Measurements from ENCODE around the gene TNFRSF8. TPM values are rescaled to one million over a fixed set of nuclear protein-coding genes. Genes with fewer than 3 reads are reported as not detected.
"Not testable (repeated sequence)": the region's sequence is repeated elsewhere in the genome, so short reads cannot be mapped to it uniquely, and the experiment has no call there.

The TNFRSF8 gene
- total RNA-seq, 1 donor from 2014 or later, result 0.52 TPM

GRCh38 chr1:12098786-12099185 lies 35.7 kb downstream of the TNFRSF8 start:
- no peaks in the 10 kb centered on the region for H3K27me3 ChIP-seq (ENCODE audit: control insufficient read depth in 3 of 3, insufficient read depth in 3 of 3, low read length in 3 of 3)
- no peaks in the 10 kb centered on the region for H3K4me1 ChIP-seq (ENCODE audit: control insufficient read depth in 3 of 3, insufficient read depth in 3 of 3, low read length in 3 of 3)
- H3K9me3 ChIP-seq (ENCODE audit: control insufficient read depth in 3 of 3, low read length in 3 of 3), result peaks cover 0 to 7% (median 0%) of the 10 kb centered on the region in 3 donors
- H3K36me3 ChIP-seq (ENCODE audit: control insufficient read depth in 3 of 3, insufficient read depth in 3 of 3, low read length in 3 of 3), result no peaks in the 10 kb centered on the region
- H3K9ac ChIP-seq (ENCODE audit: low read depth in 1 of 3, low read length in 3 of 3), result no peak overlapping the region
- H3K27ac ChIP-seq (ENCODE audit: low read depth, low read length), result no peak overlapping the region
- H3K4me3 ChIP-seq (ENCODE audit: low read length in 3 of 3), result no peak overlapping the region

GRCh38 chr1:12099610-12100009 lies 36.5 kb downstream of the TNFRSF8 start:
- Histone ChIP-seq H3K4me1 (ENCODE audit: control insufficient read depth in 3 of 3, insufficient read depth in 3 of 3, low read length in 3 of 3) (no peaks in the 10 kb centered on the region), H3K9me3 (ENCODE audit: control insufficient read depth in 3 of 3, low read length in 3 of 3) (peaks cover 0 to 7% (median 0%) of the 10 kb centered on the region in 3 donors), H3K27ac (ENCODE audit: low read depth, low read length) (no peak overlapping the region), H3K27me3 (ENCODE audit: control insufficient read depth in 3 of 3, insufficient read depth in 3 of 3, low read length in 3 of 3) (peaks cover 0 to 4% (median 2%) of the 10 kb centered on the region in 3 donors), H3K9ac (ENCODE audit: low read depth in 1 of 3, low read length in 3 of 3) (no peak overlapping the region), H3K4me3 (ENCODE audit: low read length in 3 of 3) (no peak overlapping the region), H3K36me3 (ENCODE audit: control insufficient read depth in 3 of 3, insufficient read depth in 3 of 3, low read length in 3 of 3) (no peaks in the 10 kb centered on the region)

GRCh38 chr1:12100071-12100470 lies 37.0 kb downstream of the TNFRSF8 start:
- no peak overlapping the region for H3K9ac ChIP-seq (ENCODE audit: low read depth in 1 of 3, low read length in 3 of 3)
- peaks cover 0 to 7% (median 0%) of the 10 kb centered on the region in 3 donors for H3K9me3 ChIP-seq (ENCODE audit: control insufficient read depth in 3 of 3, low read length in 3 of 3)
- no peak overlapping the region for H3K4me3 ChIP-seq (ENCODE audit: low read length in 3 of 3)
- H3K36me3 ChIP-seq (ENCODE audit: control insufficient read depth in 3 of 3, insufficient read depth in 3 of 3, low read length in 3 of 3), result no peaks in the 10 kb centered on the region
- no peak overlapping the region for H3K27ac ChIP-seq (ENCODE audit: low read depth, low read length)
- no peaks in the 10 kb centered on the region for H3K4me1 ChIP-seq (ENCODE audit: control insufficient read depth in 3 of 3, insufficient read depth in 3 of 3, low read length in 3 of 3)
- H3K27me3 ChIP-seq (ENCODE audit: control insufficient read depth in 3 of 3, insufficient read depth in 3 of 3, low read length in 3 of 3), result peaks cover 2 to 6% (median 5%) of the 10 kb centered on the region in 3 donors

DNA sequence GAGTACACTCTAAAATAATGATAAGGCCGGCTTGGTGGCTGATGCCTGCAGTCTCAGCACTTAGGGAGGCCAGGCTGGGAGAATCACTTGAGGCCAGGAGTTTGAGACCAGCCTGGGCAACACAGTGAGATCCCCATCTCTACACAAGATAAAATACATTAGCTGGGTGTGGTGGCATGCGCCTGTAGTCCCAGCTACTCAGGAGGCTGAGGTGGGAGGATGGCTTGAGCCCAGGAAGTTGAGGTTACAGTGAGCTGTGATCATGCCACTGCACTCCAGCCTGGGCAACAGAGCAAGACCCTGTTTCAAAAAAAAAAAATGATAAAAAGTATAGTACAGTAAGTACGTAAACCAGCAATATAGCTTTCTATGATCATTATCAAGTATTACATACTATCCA lies 38.0 kb downstream of the TNFRSF8 start:
- not testable (repeated sequence) for H3K4me3 ChIP-seq (ENCODE audit: low read length in 3 of 3); H3K9me3 ChIP-seq (ENCODE audit: control insufficient read depth in 3 of 3, low read length in 3 of 3); H3K36me3 ChIP-seq (ENCODE audit: control insufficient read depth in 3 of 3, insufficient read depth in 3 of 3, low read length in 3 of 3); H3K27ac ChIP-seq (ENCODE audit: low read depth, low read length); H3K4me1 ChIP-seq (ENCODE audit: control insufficient read depth in 3 of 3, insufficient read depth in 3 of 3, low read length in 3 of 3); H3K9ac ChIP-seq (ENCODE audit: low read depth in 1 of 3, low read length in 3 of 3)
- H3K27me3 ChIP-seq (ENCODE audit: control insufficient read depth in 3 of 3, insufficient read depth in 3 of 3, low read length in 3 of 3), result peaks cover 5 to 10% (median 5%) of the 10 kb centered on the region in 3 donors

GRCh38 chr1:12102066-12102465 lies 39.0 kb downstream of the TNFRSF8 start:
- no peak overlapping the region for H3K4me3 ChIP-seq (ENCODE audit: low read length in 3 of 3)
- peaks cover 0 to 2% (median 0%) of the 10 kb centered on the region in 3 donors for H3K9me3 ChIP-seq (ENCODE audit: control insufficient read depth in 3 of 3, low read length in 3 of 3)
- H3K9ac ChIP-seq (ENCODE audit: low read depth in 1 of 3, low read length in 3 of 3), result no peak overlapping the region
- H3K36me3 ChIP-seq (ENCODE audit: control insufficient read depth in 3 of 3, insufficient read depth in 3 of 3, low read length in 3 of 3), result no peaks in the 10 kb centered on the region
- no peak overlapping the region for H3K27ac ChIP-seq (ENCODE audit: low read depth, low read length)
- H3K4me1 ChIP-seq (ENCODE audit: control insufficient read depth in 3 of 3, insufficient read depth in 3 of 3, low read length in 3 of 3), result no peaks in the 10 kb centered on the region
- H3K27me3 ChIP-seq (ENCODE audit: control insufficient read depth in 3 of 3, insufficient read depth in 3 of 3, low read length in 3 of 3), result peaks cover 5 to 13% (median 5%) of the 10 kb centered on the region in 3 donors

DNA sequence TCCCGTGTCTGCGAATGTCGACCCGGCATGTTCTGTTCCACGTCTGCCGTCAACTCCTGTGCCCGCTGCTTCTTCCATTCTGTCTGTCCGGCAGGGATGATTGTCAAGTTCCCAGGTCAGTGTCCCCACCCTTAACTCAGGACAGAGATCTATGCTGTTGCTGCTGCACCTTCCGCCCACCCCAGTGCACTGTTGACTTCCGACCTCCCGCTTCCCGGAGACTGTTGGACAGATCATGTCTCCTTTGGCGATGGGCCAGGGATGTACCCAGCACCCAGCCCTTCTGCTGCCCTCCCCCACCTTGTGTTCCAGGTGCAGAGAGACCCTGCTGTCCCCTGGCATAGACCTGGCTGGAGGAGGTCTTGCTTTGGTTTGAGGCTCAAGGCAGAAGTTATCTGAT lies 41.3 kb downstream of the TNFRSF8 start:
- H3K27me3 ChIP-seq (ENCODE audit: control insufficient read depth in 3 of 3, insufficient read depth in 3 of 3, low read length in 3 of 3), result peaks cover 5 to 13% (median 9%) of the 10 kb centered on the region in 3 donors

GRCh38 chr1:12106153-12106552 lies 43.0 kb downstream of the TNFRSF8 start:
- Histone ChIP-seq H3K9me3 (ENCODE audit: control insufficient read depth in 3 of 3, low read length in 3 of 3) (no peaks in the 10 kb centered on the region), H3K27me3 (ENCODE audit: control insufficient read depth in 3 of 3, insufficient read depth in 3 of 3, low read length in 3 of 3) (peaks cover 5 to 16% (median 9%) of the 10 kb centered on the region in 3 donors), H3K36me3 (ENCODE audit: control insufficient read depth in 3 of 3, insufficient read depth in 3 of 3, low read length in 3 of 3) (no peaks in the 10 kb centered on the region), H3K27ac (ENCODE audit: low read depth, low read length) (no peak overlapping the region), H3K9ac (ENCODE audit: low read depth in 1 of 3, low read length in 3 of 3) (no peak overlapping the region), H3K4me3 (ENCODE audit: low read length in 3 of 3) (no peak overlapping the region), H3K4me1 (ENCODE audit: control insufficient read depth in 3 of 3, insufficient read depth in 3 of 3, low read length in 3 of 3) (no peaks in the 10 kb centered on the region)

More for the DNA sequence above, 41.3 kb downstream of the TNFRSF8 start:
- Histone ChIP-seq H3K4me1 (ENCODE audit: control insufficient read depth in 3 of 3, insufficient read depth in 3 of 3, low read length in 3 of 3) (no peaks in the 10 kb centered on the region), H3K36me3 (ENCODE audit: control insufficient read depth in 3 of 3, insufficient read depth in 3 of 3, low read length in 3 of 3) (no peaks in the 10 kb centered on the region), H3K9ac (ENCODE audit: low read depth in 1 of 3, low read length in 3 of 3) (no peak overlapping the region), H3K4me3 (ENCODE audit: low read length in 3 of 3) (no peak overlapping the region), H3K9me3 (ENCODE audit: control insufficient read depth in 3 of 3, low read length in 3 of 3) (no peaks in the 10 kb centered on the region), H3K27ac (ENCODE audit: low read depth, low read length) (no peak overlapping the region)

GRCh38 chr1:12106861-12107260 lies 43.8 kb downstream of the TNFRSF8 start:
- H3K36me3 ChIP-seq (ENCODE audit: control insufficient read depth in 3 of 3, insufficient read depth in 3 of 3, low read length in 3 of 3); H3K9ac ChIP-seq (ENCODE audit: low read depth in 1 of 3, low read length in 3 of 3); H3K27ac ChIP-seq (ENCODE audit: low read depth, low read length); H3K4me1 ChIP-seq (ENCODE audit: control insufficient read depth in 3 of 3, insufficient read depth in 3 of 3, low read length in 3 of 3); H3K9me3 ChIP-seq (ENCODE audit: control insufficient read depth in 3 of 3, low read length in 3 of 3); H3K4me3 ChIP-seq (ENCODE audit: low read length in 3 of 3): not testable (repeated sequence)
- H3K27me3 ChIP-seq (ENCODE audit: control insufficient read depth in 3 of 3, insufficient read depth in 3 of 3, low read length in 3 of 3), result peaks cover 5 to 16% (median 9%) of the 10 kb centered on the region in 3 donors

GRCh38 chr1:12107718-12108117 lies 44.6 kb downstream of the TNFRSF8 start:
- H3K9me3 ChIP-seq (ENCODE audit: control insufficient read depth in 3 of 3, low read length in 3 of 3), result no peaks in the 10 kb centered on the region
- H3K27me3 ChIP-seq (ENCODE audit: control insufficient read depth in 3 of 3, insufficient read depth in 3 of 3, low read length in 3 of 3), result peaks cover 5 to 16% (median 9%) of the 10 kb centered on the region in 3 donors
- H3K36me3 ChIP-seq (ENCODE audit: control insufficient read depth in 3 of 3, insufficient read depth in 3 of 3, low read length in 3 of 3), result no peaks in the 10 kb centered on the region
- H3K9ac ChIP-seq (ENCODE audit: low read depth in 1 of 3, low read length in 3 of 3), result no peak overlapping the region
- H3K4me1 ChIP-seq (ENCODE audit: control insufficient read depth in 3 of 3, insufficient read depth in 3 of 3, low read length in 3 of 3), result no peaks in the 10 kb centered on the region
- no peak overlapping the region for H3K27ac ChIP-seq (ENCODE audit: low read depth, low read length)
- no peak overlapping the region for H3K4me3 ChIP-seq (ENCODE audit: low read length in 3 of 3)

GRCh38 chr1:12109901-12110300 lies 46.8 kb downstream of the TNFRSF8 start:
- Histone ChIP-seq H3K9ac (ENCODE audit: low read depth in 1 of 3, low read length in 3 of 3) (no peak overlapping the region), H3K27me3 (ENCODE audit: control insufficient read depth in 3 of 3, insufficient read depth in 3 of 3, low read length in 3 of 3) (peaks cover 0 to 11% (median 8%) of the 10 kb centered on the region in 3 donors), H3K4me3 (ENCODE audit: low read length in 3 of 3) (no peak overlapping the region), H3K9me3 (ENCODE audit: control insufficient read depth in 3 of 3, low read length in 3 of 3) (no peaks in the 10 kb centered on the region), H3K36me3 (ENCODE audit: control insufficient read depth in 3 of 3, insufficient read depth in 3 of 3, low read length in 3 of 3) (no peaks in the 10 kb centered on the region), H3K4me1 (ENCODE audit: control insufficient read depth in 3 of 3, insufficient read depth in 3 of 3, low read length in 3 of 3) (peaks cover 0 to 7% (median 0%) of the 10 kb centered on the region in 3 donors), H3K27ac (ENCODE audit: low read depth, low read length) (no peak overlapping the region)
